ENCODE results near the gene TRAPPC2L. TPM values are rescaled to one million over a fixed set of nuclear protein-coding genes. Genes with fewer than 3 reads are reported as not detected.

The TRAPPC2L gene
- total RNA-seq, 1 experiment from 2014 or later = 35.6 TPM

GRCh38 chr16:88830258-88830657 lies 26.7 kb upstream of the TRAPPC2L start:
- no peak for DNase-seq
- H3K4me3 ChIP-seq = no peak overlapping the region

GRCh38 chr16:88830783-88831182 lies 26.1 kb upstream of the TRAPPC2L start:
- Histone ChIP-seq H3K4me3 (no peak overlapping the region), H3K27me3 (no peaks in the 10 kb centered on the region), H3K9me3 (no peaks in the 10 kb centered on the region), H3K36me3 (no peaks in the 10 kb centered on the region)
- no peak for DNase-seq

More at GRCh38 chr16:88830258-88830657, 26.7 kb upstream of the TRAPPC2L start:
- Histone ChIP-seq H3K9me3 (no peaks in the 10 kb centered on the region), H3K27me3 (no peaks in the 10 kb centered on the region), H3K36me3 (no peaks in the 10 kb centered on the region)

- H3K27me3 ChIP-seq = no peaks in the 10 kb centered on the region
- H3K36me3 ChIP-seq = no peaks in the 10 kb centered on the region
- DNase-seq = no peak
- no peak overlapping the region for H3K4me3 ChIP-seq
- no peaks in the 10 kb centered on the region for H3K9me3 ChIP-seq
These were observed 25.1 kb upstream of the TRAPPC2L start for GRCh38 chr16:88831838-88832237.

GRCh38 chr16:88833086-88833485 lies 23.8 kb upstream of the TRAPPC2L start:
- Histone ChIP-seq H3K36me3 (no peaks in the 10 kb centered on the region), H3K9me3 (no peaks in the 10 kb centered on the region), H3K4me3 (no peak overlapping the region), H3K27me3 (no peaks in the 10 kb centered on the region)
- DNase-seq = no peak

- Histone ChIP-seq H3K36me3 (no peaks in the 10 kb centered on the region), H3K4me3 (no peak overlapping the region)
- no peak for DNase-seq
These were observed 22.3 kb upstream of the TRAPPC2L start for GRCh38 chr16:88834670-88835069.

GRCh38 chr16:88835383-88835782 lies 21.5 kb upstream of the TRAPPC2L start:
- DNase-seq = no peak
- Histone ChIP-seq H3K9me3 (no peaks in the 10 kb centered on the region), H3K27me3 (no peaks in the 10 kb centered on the region), H3K36me3 (no peaks in the 10 kb centered on the region), H3K4me3 (no peak overlapping the region)

More at GRCh38 chr16:88834670-88835069, 22.3 kb upstream of the TRAPPC2L start:
- Histone ChIP-seq H3K9me3 (no peaks in the 10 kb centered on the region), H3K27me3 (no peaks in the 10 kb centered on the region)

- Histone ChIP-seq H3K9me3 (no peaks in the 10 kb centered on the region), H3K27me3 (no peaks in the 10 kb centered on the region), H3K36me3 (no peaks in the 10 kb centered on the region), H3K4me3 (no peak overlapping the region)
- DNase-seq = no peak
These were observed 21.1 kb upstream of the TRAPPC2L start for GRCh38 chr16:88835818-88836217.

GRCh38 chr16:88836791-88837190 lies 20.1 kb upstream of the TRAPPC2L start:
- no peaks in the 10 kb centered on the region for H3K27me3 ChIP-seq
- H3K4me3 ChIP-seq = no peak overlapping the region
- H3K9me3 ChIP-seq = no peaks in the 10 kb centered on the region
- no peaks in the 10 kb centered on the region for H3K36me3 ChIP-seq
- DNase-seq = no peak

GRCh38 chr16:88837806-88838205 lies 19.1 kb upstream of the TRAPPC2L start:
- DNase-seq = no peak

GRCh38 chr16:88838566-88838965 lies 18.4 kb upstream of the TRAPPC2L start:
- no peak for DNase-seq
- Histone ChIP-seq H3K9me3 (no peaks in the 10 kb centered on the region), H3K4me3 (no peak overlapping the region), H3K27me3 (no peaks in the 10 kb centered on the region), H3K36me3 (no peaks in the 10 kb centered on the region)

More at GRCh38 chr16:88837806-88838205, 19.1 kb upstream of the TRAPPC2L start:
- no peaks in the 10 kb centered on the region for H3K9me3 ChIP-seq
- H3K4me3 ChIP-seq = no peak overlapping the region
- H3K27me3 ChIP-seq = no peaks in the 10 kb centered on the region
- no peaks in the 10 kb centered on the region for H3K36me3 ChIP-seq

GRCh38 chr16:88839026-88839529 lies 17.8 kb upstream of the TRAPPC2L start:
- no peak for DNase-seq

GRCh38 chr16:88839745-88840599 lies 17.0 kb upstream of the TRAPPC2L start:
- no peak overlapping the region for H3K4me3 ChIP-seq
- H3K36me3 ChIP-seq = no peaks in the 10 kb centered on the region
- DNase-seq = no peak
- H3K9me3 ChIP-seq = no peaks in the 10 kb centered on the region
- H3K27me3 ChIP-seq = no peaks in the 10 kb centered on the region

More at GRCh38 chr16:88839026-88839529, 17.8 kb upstream of the TRAPPC2L start:
- Histone ChIP-seq H3K36me3 (no peaks in the 10 kb centered on the region), H3K27me3 (no peaks in the 10 kb centered on the region), H3K9me3 (no peaks in the 10 kb centered on the region), H3K4me3 (no peak overlapping the region)

GRCh38 chr16:88840600-88841215 lies 16.2 kb upstream of the TRAPPC2L start:
- H3K27me3 ChIP-seq = no peaks in the 10 kb centered on the region
- H3K36me3 ChIP-seq = no peaks in the 10 kb centered on the region
- no peak for DNase-seq
- H3K9me3 ChIP-seq = no peaks in the 10 kb centered on the region
- H3K4me3 ChIP-seq = no peak overlapping the region

- H3K36me3 ChIP-seq = no peaks in the 10 kb centered on the region
- H3K9me3 ChIP-seq = no peaks in the 10 kb centered on the region
These were observed 15.2 kb upstream of the TRAPPC2L start for GRCh38 chr16:88841521-88842307.

GRCh38 chr16:88842308-88842756 lies 14.6 kb upstream of the TRAPPC2L start:
- no peaks in the 10 kb centered on the region for H3K27me3 ChIP-seq
- no peaks in the 10 kb centered on the region for H3K9me3 ChIP-seq
- no peak overlapping the region for H3K4me3 ChIP-seq
- no peak for DNase-seq
- no peaks in the 10 kb centered on the region for H3K36me3 ChIP-seq

More at GRCh38 chr16:88841521-88842307, 15.2 kb upstream of the TRAPPC2L start:
- no peaks in the 10 kb centered on the region for H3K27me3 ChIP-seq
- no peak overlapping the region for H3K4me3 ChIP-seq
- no peak for DNase-seq

GRCh38 chr16:88842806-88843205 lies 14.1 kb upstream of the TRAPPC2L start:
- no peaks in the 10 kb centered on the region for H3K9me3 ChIP-seq
- no peak for DNase-seq

GRCh38 chr16:88843256-88843655 lies 13.7 kb upstream of the TRAPPC2L start:
- no peaks in the 10 kb centered on the region for H3K36me3 ChIP-seq
- H3K27me3 ChIP-seq = no peaks in the 10 kb centered on the region
- DNase-seq = no peak
- no peak overlapping the region for H3K4me3 ChIP-seq
- H3K9me3 ChIP-seq = no peaks in the 10 kb centered on the region

More at GRCh38 chr16:88842806-88843205, 14.1 kb upstream of the TRAPPC2L start:
- no peaks in the 10 kb centered on the region for H3K27me3 ChIP-seq
- no peak overlapping the region for H3K4me3 ChIP-seq
- no peaks in the 10 kb centered on the region for H3K36me3 ChIP-seq

All from MG63 (cell line).